NCI-H1417 (cell line): ENCODE data around the gene CD58.
A peak's percentile ranks its signal among the peaks of the same experiment; 100 is the strongest.

ENCODE experiments used
- DNase-seq, 3 experiments: peaks; one replicate each; lab custom pipeline; 2025; lab: John Stamatoyannopoulos, UW

CD58 gene

GRCh38 chr1:116544588-116545358, 26.1 kb downstream of the CD58 start:
- DNase-seq: no peak

DNA sequence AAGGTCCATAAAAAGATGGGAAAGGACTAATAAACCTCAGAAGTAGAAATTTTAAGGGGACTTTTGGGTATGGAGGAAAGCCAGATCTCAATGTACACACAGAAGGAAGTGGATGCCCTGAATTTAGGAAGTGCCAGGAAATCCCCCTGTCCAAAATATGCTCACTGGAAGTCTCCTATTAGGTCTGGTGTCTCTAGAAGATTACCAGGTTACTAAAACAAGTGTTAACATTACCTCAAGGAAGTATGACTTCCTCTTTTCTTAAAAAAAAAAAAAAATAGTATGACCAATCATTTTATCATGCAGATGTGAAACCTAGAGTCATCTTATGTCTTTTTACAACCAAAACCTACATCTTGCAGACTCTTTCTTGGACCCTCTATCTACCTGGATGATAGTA, 30.7 kb downstream of the CD58 start:
- DNase-seq: no peak

DNA sequence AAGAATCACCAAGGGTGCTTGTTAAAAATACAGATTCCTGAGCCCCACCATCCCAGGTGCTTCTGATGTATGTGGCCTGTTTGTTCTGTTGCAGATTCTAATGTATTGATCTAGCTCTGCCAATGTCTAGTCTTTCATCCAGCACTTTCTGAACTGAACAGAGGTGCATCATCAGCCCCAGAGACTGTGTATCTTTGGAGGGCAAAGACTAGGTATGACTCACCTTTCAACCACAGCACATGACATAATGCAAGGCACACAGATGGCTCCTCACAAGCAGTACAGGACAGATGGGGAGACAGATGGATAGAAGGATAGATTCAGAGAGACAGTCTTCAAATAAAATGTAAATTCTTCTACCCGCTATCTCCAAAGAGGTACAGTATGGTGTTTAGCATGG, 32.3 kb downstream of the CD58 start:
- DNase-seq: no peak

DNA sequence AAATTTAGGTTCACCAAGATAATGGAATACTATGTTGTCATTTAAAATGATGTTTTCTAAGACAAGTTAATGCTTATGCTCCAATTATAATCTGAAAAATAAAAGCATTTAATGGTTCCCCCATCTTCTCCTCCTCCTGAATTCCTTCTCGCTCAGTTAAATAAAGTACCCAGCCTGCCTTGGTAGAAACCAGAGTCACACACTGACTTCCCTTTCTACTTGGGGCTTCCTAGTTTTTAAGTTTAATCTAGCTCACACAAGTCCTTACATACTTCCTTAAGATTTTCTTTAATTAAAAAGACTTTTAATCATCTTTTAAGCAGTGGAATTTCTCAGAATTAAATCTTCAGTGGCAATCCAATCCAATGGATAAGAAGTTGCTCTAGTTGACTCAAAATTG, 32.9 kb downstream of the CD58 start:
- DNase-seq: no peak

DNA sequence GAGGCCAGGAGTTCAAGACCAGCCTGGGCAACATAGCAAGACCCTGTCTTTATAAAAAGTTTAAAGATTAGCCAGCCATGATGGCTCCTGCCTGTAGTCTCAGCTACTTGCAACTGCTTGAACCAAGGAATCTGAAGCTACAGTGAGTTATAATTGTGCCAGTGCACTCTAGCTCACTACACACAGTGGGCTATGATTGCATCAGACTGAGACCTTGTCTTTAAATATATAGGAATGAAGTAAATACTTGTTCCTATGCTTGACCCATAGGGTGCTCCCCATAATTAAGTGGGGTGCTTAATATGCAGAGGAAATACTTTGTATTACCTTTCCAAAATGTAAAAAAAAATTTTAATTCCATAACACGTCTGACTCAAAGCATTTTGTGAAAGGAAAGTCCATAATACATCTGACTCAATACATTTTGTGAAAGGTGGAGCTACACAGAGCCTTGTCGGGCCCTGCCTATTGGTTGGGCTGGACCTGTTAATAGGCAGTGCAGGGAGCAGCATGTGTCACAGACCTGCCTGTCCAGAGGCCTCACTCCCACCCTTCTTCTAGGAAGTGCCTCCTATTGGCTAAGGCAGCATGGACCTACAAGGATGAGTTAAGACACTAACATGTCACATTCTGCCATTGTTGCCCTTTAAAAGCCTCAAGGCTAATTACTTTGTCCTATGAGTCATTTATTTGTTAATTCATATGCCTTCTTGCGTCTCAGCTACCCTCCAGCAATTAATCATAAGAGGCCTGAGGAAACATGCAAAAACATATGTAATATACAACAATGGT, 33.6 kb downstream of the CD58 start:
- peak in 2 of 3 experiments; percentile 8 to 29 for DNase-seq

DNA sequence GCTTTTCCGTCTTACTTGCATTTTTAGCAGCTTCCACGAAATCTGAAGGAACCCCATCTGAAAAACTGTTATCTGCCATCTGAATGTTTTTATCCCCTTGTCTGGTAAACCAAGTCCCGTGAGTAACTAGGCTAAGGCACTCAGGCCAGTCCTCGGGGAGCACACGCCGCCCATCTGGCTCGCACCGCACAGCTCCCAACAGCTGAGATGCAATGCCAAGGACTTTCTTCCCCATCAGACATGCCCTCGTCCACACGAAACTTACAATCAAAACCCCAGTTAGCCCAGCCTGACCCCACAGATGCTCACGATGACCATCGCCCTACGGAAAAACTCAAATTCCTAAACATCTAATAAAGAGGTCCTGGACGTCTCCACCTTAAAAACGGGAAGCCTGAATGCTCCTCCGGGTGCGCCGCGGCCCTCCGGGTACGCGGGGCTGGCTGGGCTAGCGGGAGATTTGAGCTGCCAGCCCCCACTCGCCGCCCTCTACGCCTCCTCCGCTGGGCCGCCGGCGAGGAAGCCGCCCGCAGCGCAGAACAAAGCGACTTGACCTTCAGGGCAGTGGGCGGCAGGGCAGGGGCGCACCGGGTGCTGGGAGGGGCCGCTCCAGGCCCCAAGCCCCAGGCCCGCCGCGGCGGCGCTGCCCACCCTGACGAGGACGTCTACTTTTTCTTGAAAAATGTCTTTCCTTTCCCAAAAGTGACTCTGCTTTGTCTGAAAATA, 36.6 kb downstream of the CD58 start:
- no peak for DNase-seq

DNA sequence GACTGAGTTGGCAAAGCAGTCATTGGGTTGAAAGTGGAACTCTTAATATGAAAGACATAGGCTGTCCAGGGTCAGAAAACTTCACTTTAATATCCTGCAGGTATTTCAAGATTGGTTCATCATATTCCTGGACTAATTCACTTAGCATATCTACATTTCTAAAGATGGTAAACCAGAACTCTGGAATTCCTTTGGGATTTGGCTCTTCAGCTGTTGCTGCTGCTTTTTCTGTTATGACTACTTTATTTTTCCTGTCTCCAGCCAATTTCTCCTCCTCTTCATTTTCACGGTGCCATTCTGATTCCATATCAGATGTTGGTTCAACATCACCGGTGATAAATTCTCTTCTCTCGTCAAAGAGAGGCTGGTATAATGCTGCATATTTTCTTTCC, 37.4 kb downstream of the CD58 start:
- no peak for DNase-seq

DNA sequence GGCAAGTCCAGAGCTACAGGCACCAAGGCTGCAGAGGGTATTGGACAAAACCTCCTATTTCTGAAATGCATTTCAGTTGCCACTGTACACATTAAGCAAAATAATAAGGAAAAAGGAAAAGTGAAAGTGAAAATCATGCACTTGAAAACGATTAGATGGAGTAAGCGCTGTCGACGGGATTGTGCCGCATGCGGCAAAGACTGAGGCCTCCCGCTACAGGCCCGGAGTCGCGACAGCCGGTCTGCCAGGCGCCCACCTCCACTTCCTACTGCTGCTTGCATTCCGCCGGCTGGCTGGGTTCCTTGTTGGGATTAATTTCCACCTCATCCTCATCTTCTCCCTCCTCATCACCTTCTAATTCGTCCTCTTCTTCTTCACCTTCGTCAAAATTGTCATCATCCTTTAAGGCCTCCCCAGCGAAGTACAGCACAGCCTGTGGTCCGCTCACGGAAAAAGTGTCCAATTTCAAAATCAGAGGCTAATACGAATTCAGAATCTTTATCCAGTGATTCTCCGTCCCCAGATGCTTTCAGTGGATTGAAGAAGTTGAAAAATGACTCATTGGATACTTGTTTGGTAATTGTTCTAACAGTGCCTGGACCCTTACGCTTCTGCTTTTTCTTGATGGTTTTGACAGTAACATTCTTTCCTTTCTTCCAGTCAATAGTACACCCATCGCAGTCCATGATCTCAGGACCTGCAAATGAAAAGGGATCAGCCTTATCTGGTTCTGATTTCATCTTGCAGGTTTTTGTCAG, 38.0 kb downstream of the CD58 start:
- DNase-seq: no peak

GRCh38 chr1:116531917-116532316, 38.9 kb downstream of the CD58 start:
- DNase-seq: no peak

DNA sequence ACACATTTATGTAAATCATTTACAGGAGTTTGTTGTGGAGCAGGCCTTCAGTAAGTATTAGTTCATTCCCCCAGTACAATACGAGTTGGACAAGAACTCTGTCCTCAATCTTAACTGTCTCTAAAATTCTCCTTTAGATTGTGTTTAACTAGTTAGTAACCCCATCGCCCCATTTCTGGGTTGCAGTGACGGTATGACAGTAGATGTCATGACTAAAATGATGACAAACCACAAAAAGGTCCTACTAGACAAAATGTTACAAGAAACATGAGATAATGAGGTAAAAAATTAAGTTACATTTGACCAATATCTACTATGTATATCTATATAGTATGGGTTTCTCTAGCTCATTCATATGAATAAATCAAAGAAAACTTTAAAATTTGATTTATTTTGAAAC, 41.1 kb downstream of the CD58 start:
- no peak for DNase-seq

DNA sequence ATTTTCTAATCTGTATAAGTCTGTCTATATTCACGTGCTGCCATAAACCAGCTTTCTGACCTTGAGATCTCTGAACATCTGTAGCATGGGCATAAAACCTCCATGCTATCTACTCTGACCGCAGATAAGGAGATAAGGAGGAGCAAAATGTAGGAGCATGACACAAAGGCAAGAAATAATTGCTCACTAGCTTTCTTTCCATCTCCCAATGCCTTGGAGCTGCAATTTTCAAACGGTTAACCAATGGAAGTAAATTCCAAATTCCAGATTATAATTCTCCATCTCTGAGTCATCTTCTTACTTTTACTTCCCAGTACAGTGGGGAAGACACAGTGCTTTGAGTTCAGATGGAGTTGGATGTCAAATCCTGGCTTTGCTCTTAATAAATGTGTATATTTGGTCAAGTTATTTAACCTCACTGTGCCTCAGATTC, 41.6 kb downstream of the CD58 start:
- no peak for DNase-seq

DNA sequence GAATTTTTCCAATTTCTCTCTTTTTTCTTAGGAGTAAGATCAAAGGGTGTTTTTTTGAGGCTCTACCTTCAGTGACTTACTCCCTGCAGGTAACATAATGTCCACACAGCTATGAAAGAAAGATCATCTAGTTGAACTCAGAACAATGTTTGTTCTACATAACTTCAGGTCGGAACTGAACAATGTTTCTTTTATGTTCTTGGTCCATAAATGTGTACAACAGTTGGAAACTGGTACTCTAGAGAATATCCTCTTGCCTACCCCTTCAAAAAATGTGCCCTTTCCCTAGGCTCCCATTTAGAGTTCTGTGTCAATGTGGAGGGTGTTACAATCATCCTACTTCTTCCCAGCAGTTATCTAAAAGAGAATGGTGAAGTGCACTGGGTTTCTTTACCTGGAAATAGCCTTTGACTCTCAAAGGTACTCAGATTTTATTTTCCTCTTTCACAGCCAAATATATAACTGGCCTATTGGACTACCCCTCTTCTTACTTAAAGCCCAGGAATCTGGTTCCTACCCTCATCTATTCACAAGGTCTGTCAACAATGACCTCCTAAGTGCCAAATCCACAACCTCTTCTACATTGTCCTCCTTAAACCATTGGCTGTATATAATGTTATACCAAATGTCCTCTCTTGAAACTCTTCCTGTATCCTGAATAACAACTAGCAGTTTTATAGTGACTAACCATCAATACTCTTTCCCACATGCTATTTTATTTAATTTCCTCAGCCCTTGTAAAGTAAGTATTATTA, 42.3 kb downstream of the CD58 start:
- no peak for DNase-seq

GRCh38 chr1:116525440-116525839, 45.4 kb downstream of the CD58 start:
- DNase-seq: no peak

DNA sequence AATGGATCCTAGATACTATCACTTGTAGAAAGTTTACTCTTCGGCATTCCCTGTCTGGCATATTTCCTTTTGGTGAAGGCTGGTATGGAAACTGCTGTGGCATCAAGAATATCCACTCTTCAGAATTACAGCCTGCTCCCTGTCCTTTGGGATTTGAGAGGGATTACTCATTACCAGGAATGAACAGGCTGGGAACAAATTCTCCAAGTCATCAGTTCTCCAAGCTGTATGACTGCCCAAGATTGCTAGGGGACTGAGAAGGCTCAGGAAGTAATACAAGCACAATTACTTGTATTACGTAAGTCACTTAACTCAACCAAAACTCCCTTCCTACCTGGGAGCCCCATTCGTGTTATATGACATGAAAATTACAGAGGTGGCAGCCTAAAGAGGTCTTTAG, 49.6 kb downstream of the CD58 start:
- no peak for DNase-seq

DNA sequence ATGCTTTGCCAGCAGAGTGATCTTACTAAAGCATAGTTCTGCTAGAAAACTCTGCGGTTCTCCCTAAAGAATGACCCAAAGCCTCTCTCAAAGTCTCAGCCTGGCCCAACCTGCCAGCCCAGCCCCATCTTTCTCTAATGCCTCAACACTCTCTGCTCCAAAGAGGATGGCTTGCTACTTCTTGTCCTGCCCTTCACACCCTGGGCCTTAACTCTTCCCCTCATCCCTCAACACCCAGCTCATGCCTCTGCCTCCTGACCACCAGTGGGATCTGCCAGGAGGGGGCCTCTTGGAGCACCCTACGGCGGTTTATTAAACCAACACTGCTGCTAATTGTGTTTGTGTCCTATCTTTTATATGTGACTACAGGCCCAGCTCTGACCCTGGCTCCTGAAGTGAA, 52.4 kb downstream of the CD58 start:
- no peak for DNase-seq

- no peak for DNase-seq
Measured at GRCh38 chr1:116516631-116517030, 54.2 kb downstream of the CD58 start.

GRCh38 chr1:116515702-116516101, 55.1 kb downstream of the CD58 start:
- no peak for DNase-seq

- no peak for DNase-seq
Measured at GRCh38 chr1:116514708-116515525, 55.9 kb downstream of the CD58 start.

DNA sequence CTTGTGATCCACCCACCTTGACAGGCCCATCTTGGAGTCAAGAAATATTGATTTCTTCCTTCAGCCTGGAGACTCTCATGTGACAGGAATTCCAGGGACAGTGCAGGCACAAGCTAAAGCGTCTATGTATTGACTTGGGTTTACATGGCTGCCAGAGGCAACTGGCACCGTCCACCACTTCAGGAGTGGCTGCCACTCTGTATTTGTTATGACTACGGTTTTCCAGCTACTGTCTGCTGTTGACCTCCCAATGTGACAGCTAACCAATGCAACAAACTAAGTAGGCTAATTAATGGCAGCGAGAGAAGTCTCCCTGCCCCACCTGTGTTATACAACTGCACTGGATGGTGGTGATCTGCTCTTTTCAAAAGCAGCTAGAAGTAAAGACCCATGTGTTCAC, 56.9 kb downstream of the CD58 start:
- peak in 2 of 3 experiments; percentile 5 to 47 for DNase-seq

GRCh38 chr1:116511459-116512019, 59.3 kb downstream of the CD58 start:
- DNase-seq: no peak
